HEK293 (cell line): Measurements from ENCODE around the gene EXOSC5.

Experiments used
- CTCF ChIA-PET: fragments of 350-600 bp; formaldehyde crosslinking; extraction: SDS; loops from one replicate; lab custom pipeline; 2021; ENCODE audit warnings: antibody characterized with exemption; lab: Yijun Ruan, JAX
- POLR2A ChIA-PET: fragments of 300-600 bp; formaldehyde crosslinking; extraction: SDS; loops from one replicate; lab custom pipeline; 2020; ENCODE audit warnings: antibody characterized with exemption, inconsistent platforms; lab: Yijun Ruan, JAX
- H3K27ac ChIP-seq: fragments of 200-500 bp; sonication (Bioruptor generic); 2 replicates; pipeline ENCODE4 v1.5.1; 2014; ENCODE audit warnings: low read depth, low read length, control low read depth, inconsistent platforms; ENCODE audit errors: extremely low read depth
- H3K36me3 ChIP-seq, 2 experiments: fragments of 200-500 bp in 1 of 2; sonication (Bioruptor generic) in 1 of 2; 1 replicate in 1 of 2; 2 replicates in 1 of 2; pipeline ENCODE4 v1.5.1; 2014 to 2017; ENCODE audit warnings: inconsistent platforms in 2 of 2, low read length in 2 of 2; ENCODE audit not compliant: control insufficient read depth in 2 of 2, insufficient read depth in 1 of 2
- H3K4me1 ChIP-seq: fragments of 200-500 bp; sonication (Bioruptor generic); 2 replicates; pipeline ENCODE4 v1.5.1; 2014; ENCODE audit warnings: mild to moderate bottlenecking, low read length, inconsistent platforms; ENCODE audit not compliant: control insufficient read depth, insufficient read depth
- H3K4me3 ChIP-seq: 2 replicates; pipeline ENCODE4 v1.5.1; 2011; ENCODE audit warnings: low read depth, mild to moderate bottlenecking, control low read depth, low read length, moderate library complexity
- H3K9me3 ChIP-seq: fragments of 200-500 bp; sonication (Bioruptor generic); 2 replicates; pipeline ENCODE4 v1.5.1; 2014; ENCODE audit warnings: low read depth, low read length, inconsistent platforms; ENCODE audit not compliant: control insufficient read depth, insufficient read depth
- GLI2 ChIP-seq: fragments of 450-650 bp; formaldehyde crosslinking; IDR thresholded peaks from 2 replicates; pipeline ENCODE4; 2017; ENCODE audit warnings: missing biosample characterization, missing genetic modification characterization, low read depth, borderline replicate concordance
- GLIS1 ChIP-seq: fragments of 450-650 bp; formaldehyde crosslinking; IDR thresholded peaks from 2 replicates; pipeline ENCODE4 v1.5.1; 2016; ENCODE audit warnings: missing biosample characterization, missing genetic modification characterization
- KLF1 ChIP-seq: fragments of 450-650 bp; formaldehyde crosslinking; IDR thresholded peaks from 2 replicates; pipeline ENCODE4 v1.5.1; 2016; ENCODE audit warnings: missing biosample characterization, missing genetic modification characterization
- MYNN ChIP-seq: fragments of 450-650 bp; formaldehyde crosslinking; IDR thresholded peaks from 2 replicates; pipeline ENCODE4 v1.5.1; 2016; ENCODE audit warnings: missing biosample characterization, missing genetic modification characterization, borderline replicate concordance
- PRDM1 ChIP-seq: fragments of 450-650 bp; formaldehyde crosslinking; IDR thresholded peaks from 2 replicates; pipeline ENCODE4; 2016; ENCODE audit warnings: missing biosample characterization, missing genetic modification characterization
- SCRT2 ChIP-seq: fragments of 450-650 bp; formaldehyde crosslinking; IDR thresholded peaks from 2 replicates; pipeline ENCODE4 v1.5.1; 2016; ENCODE audit warnings: missing biosample characterization, missing genetic modification characterization
- TRIM28 ChIP-seq: IDR thresholded peaks from 2 replicates; pipeline ENCODE4 v1.6.1; 2011; ENCODE audit warnings: low read length, control low read depth, borderline replicate concordance
- ZFP69B ChIP-seq: fragments of 450-650 bp; formaldehyde crosslinking; IDR thresholded peaks from 2 replicates; pipeline ENCODE4 v1.5.1; 2016; ENCODE audit warnings: missing biosample characterization, missing genetic modification characterization
- ZNF146 ChIP-seq: fragments of 450-650 bp; formaldehyde crosslinking; IDR thresholded peaks from 2 replicates; pipeline ENCODE4 v1.5.1; 2016; ENCODE audit warnings: missing biosample characterization, missing genetic modification characterization
- ZNF174 ChIP-seq: fragments of 450-650 bp; formaldehyde crosslinking; IDR thresholded peaks from 2 replicates; pipeline ENCODE4 v1.5.0; 2017; ENCODE audit warnings: missing biosample characterization, mild to moderate bottlenecking, missing genetic modification characterization
- ZNF24 ChIP-seq: fragments of 450-650 bp; formaldehyde crosslinking; IDR thresholded peaks from 2 replicates; pipeline ENCODE4 v1.5.1; 2016; ENCODE audit warnings: missing biosample characterization, missing genetic modification characterization
- ZNF416 ChIP-seq: fragments of 450-650 bp; formaldehyde crosslinking; IDR thresholded peaks from 2 replicates; pipeline ENCODE4 v1.5.1; 2016; ENCODE audit warnings: missing biosample characterization, missing genetic modification characterization
- ZNF501 ChIP-seq: fragments of 450-650 bp; formaldehyde crosslinking; IDR thresholded peaks from 2 replicates; pipeline ENCODE4 v1.5.1; 2016; ENCODE audit warnings: missing biosample characterization, missing genetic modification characterization
- ZNF623 ChIP-seq: fragments of 450-650 bp; formaldehyde crosslinking; IDR thresholded peaks from 2 replicates; pipeline ENCODE4 v1.5.1; 2016; ENCODE audit warnings: missing biosample characterization, missing genetic modification characterization
- ZNF707 ChIP-seq: fragments of 450-650 bp; formaldehyde crosslinking; IDR thresholded peaks from 2 replicates; pipeline ENCODE4 v1.5.1; 2016; ENCODE audit warnings: missing biosample characterization, missing genetic modification characterization
- ZNF837 ChIP-seq: fragments of 450-650 bp; formaldehyde crosslinking; IDR thresholded peaks from 2 replicates; pipeline ENCODE4 v1.5.1; 2016; ENCODE audit warnings: missing biosample characterization, missing genetic modification characterization
- ZSCAN30 ChIP-seq: fragments of 450-650 bp; IDR thresholded peaks from 2 replicates; pipeline ENCODE4 v1.5.1; 2018; ENCODE audit warnings: missing biosample characterization, mild to moderate bottlenecking, missing genetic modification characterization, moderate library complexity
- ZXDB ChIP-seq: fragments of 450-650 bp; formaldehyde crosslinking; IDR thresholded peaks from 2 replicates; pipeline ENCODE4 v1.5.1; 2016; ENCODE audit warnings: missing biosample characterization, missing genetic modification characterization
- TF ChIP-seq, protein P1 (sequence below): fragments of 450-650 bp; formaldehyde crosslinking; IDR thresholded peaks from 2 replicates; pipeline ENCODE4 v1.5.1; 2016; ENCODE audit warnings: missing biosample characterization, missing genetic modification characterization
- TF ChIP-seq, protein P2 (sequence below): fragments of 450-650 bp; formaldehyde crosslinking; IDR thresholded peaks from 2 replicates; pipeline ENCODE4 v1.5.1; 2016; ENCODE audit warnings: missing biosample characterization, missing genetic modification characterization

The EXOSC5 gene

DNA sequence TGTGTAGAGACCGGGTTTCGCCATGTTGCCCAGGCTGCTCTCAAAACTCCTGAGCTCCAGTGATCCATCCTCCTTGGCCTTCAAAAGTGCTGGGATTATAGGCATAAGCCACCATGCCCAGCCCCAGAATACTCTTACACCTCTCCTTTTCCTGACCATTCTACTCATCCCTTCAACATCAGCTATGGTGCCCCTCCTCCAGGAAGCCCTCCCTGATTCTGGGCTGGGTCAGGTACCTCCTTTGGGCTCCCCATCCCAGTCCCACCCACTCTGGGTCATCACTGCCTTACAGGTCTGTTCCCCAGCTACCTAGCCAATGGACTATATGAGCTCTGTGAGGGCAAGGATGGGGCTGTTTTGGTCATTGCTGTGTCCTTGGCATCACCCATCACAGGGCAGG is 53.0 kb downstream of the EXOSC5 start:
- Histone ChIP-seq H3K4me3 (no peak overlapping the region), H3K9me3 (no peaks in the 10 kb centered on the region), H3K27ac (no peak overlapping the region), H3K4me1 (no peaks in the 10 kb centered on the region), H3K36me3 (peaks cover 60 to 68% of the 10 kb centered on the region in 2 experiments; a peak in 2 of 3 replicates)
- POLR2A ChIA-PET = interaction anchor here (1.1 kb wide), 1 partner anchor 20 kb away, joined by 3 read pairs; the partner anchor contains the start of gene B9D2
- TF ChIP-seq ZNF837 (tag by site-specific recombination) (no peak), ZNF623 (tag by site-specific recombination) (no peak), ZNF146 (tag by site-specific recombination) (no peak), ZSCAN30 (no peak), KLF1 (no peak), ZFP69B (tag by site-specific recombination) (no peak), ZNF24 (tag by site-specific recombination) (no peak), ZNF501 (no peak), GLI2 (tag by site-specific recombination) (no peak), GLIS1 (no peak), MYNN (tag by site-specific recombination) (no peak), ZNF707 (no peak), PRDM1 (tag by site-specific recombination) (no peak), ZNF416 (no peak), SCRT2 (no peak), ZXDB (tag by site-specific recombination) (no peak), ZNF174 (no peak), TRIM28 (no peak)
- TF ChIP-seq, protein P1, sequence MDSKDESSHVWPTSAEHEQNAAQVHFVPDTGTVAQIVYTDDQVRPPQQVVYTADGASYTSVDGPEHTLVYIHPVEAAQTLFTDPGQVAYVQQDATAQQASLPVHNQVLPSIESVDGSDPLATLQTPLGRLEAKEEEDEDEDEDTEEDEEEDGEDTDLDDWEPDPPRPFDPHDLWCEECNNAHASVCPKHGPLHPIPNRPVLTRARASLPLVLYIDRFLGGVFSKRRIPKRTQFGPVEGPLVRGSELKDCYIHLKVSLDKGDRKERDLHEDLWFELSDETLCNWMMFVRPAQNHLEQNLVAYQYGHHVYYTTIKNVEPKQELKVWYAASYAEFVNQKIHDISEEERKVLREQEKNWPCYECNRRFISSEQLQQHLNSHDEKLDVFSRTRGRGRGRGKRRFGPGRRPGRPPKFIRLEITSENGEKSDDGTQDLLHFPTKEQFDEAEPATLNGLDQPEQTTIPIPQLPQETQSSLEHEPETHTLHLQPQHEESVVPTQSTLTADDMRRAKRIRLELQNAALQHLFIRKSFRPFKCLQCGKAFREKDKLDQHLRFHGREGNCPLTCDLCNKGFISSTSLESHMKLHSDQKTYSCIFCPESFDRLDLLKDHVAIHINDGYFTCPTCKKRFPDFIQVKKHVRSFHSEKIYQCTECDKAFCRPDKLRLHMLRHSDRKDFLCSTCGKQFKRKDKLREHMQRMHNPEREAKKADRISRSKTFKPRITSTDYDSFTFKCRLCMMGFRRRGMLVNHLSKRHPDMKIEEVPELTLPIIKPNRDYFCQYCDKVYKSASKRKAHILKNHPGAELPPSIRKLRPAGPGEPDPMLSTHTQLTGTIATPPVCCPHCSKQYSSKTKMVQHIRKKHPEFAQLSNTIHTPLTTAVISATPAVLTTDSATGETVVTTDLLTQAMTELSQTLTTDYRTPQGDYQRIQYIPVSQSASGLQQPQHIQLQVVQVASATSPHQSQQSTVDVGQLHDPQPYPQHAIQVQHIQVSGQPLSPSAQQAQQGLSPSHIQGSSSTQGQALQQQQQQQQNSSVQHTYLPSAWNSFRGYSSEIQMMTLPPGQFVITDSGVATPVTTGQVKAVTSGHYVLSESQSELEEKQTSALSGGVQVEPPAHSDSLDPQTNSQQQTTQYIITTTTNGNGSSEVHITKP (tag by site-specific recombination) = no peak
- TF ChIP-seq, protein P2, sequence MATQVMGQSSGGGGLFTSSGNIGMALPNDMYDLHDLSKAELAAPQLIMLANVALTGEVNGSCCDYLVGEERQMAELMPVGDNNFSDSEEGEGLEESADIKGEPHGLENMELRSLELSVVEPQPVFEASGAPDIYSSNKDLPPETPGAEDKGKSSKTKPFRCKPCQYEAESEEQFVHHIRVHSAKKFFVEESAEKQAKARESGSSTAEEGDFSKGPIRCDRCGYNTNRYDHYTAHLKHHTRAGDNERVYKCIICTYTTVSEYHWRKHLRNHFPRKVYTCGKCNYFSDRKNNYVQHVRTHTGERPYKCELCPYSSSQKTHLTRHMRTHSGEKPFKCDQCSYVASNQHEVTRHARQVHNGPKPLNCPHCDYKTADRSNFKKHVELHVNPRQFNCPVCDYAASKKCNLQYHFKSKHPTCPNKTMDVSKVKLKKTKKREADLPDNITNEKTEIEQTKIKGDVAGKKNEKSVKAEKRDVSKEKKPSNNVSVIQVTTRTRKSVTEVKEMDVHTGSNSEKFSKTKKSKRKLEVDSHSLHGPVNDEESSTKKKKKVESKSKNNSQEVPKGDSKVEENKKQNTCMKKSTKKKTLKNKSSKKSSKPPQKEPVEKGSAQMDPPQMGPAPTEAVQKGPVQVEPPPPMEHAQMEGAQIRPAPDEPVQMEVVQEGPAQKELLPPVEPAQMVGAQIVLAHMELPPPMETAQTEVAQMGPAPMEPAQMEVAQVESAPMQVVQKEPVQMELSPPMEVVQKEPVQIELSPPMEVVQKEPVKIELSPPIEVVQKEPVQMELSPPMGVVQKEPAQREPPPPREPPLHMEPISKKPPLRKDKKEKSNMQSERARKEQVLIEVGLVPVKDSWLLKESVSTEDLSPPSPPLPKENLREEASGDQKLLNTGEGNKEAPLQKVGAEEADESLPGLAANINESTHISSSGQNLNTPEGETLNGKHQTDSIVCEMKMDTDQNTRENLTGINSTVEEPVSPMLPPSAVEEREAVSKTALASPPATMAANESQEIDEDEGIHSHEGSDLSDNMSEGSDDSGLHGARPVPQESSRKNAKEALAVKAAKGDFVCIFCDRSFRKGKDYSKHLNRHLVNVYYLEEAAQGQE (tag by site-specific recombination) = no peak
- CTCF ChIA-PET = interaction anchor here (0.5 to 0.7 kb wide), 3 partner anchors 36 to 704 kb away, joined by 3 to 5 read pairs (median 4); no protein-coding TSS in a partner anchor
